HEK293T (cell line): Measurements from ENCODE around the gene MBD3L2.
A peak's percentile ranks its signal among the peaks of the same experiment; 100 is the strongest.
"Not testable (repeated sequence)": the region's sequence is repeated elsewhere in the genome, so short reads cannot be mapped to it uniquely, and the experiment has no call there.

Source experiments
- CTCF ChIA-PET: fragments of 350-600 bp; formaldehyde crosslinking; extraction: SDS; loops from one replicate; lab custom pipeline; 2021; ENCODE audit warnings: antibody characterized with exemption, inconsistent platforms; lab: Yijun Ruan, JAX
- POLR2A ChIA-PET: fragments of 350-600 bp; formaldehyde crosslinking; extraction: SDS; loops from one replicate; lab custom pipeline; 2020; ENCODE audit warnings: antibody characterized with exemption, inconsistent platforms; lab: Yijun Ruan, JAX
- DNase-seq: peaks from one replicate; pipeline ENCODE4 v3.0.0; 2012; ENCODE audit warnings: mixed read lengths; ENCODE audit errors: extremely low spot score
- ARNT ChIP-seq: fragments of 450-650 bp; IDR thresholded peaks from 2 replicates; pipeline ENCODE4 v1.6.1; 2017; ENCODE audit warnings: mild to moderate bottlenecking
- BHLHE40 ChIP-seq: fragments of 450-650 bp; IDR thresholded peaks from 2 replicates; pipeline ENCODE4 v1.6.1; 2016; ENCODE audit warnings: mild to moderate bottlenecking, moderate library complexity, borderline replicate concordance
- CTBP1 ChIP-seq: fragments of 450-650 bp; IDR thresholded peaks from 2 replicates; pipeline ENCODE4 v1.6.1; 2016; ENCODE audit warnings: borderline replicate concordance
- ELF4 ChIP-seq: fragments of 450-650 bp; IDR thresholded peaks from 2 replicates; pipeline ENCODE4 v1.6.1; 2017; ENCODE audit warnings: antibody characterized with exemption
- FOXA1 ChIP-seq: fragments of 450-650 bp; IDR thresholded peaks from 2 replicates; pipeline ENCODE4 v1.6.1; 2016; ENCODE audit warnings: mild to moderate bottlenecking
- FOXK2 ChIP-seq: fragments of 450-650 bp; IDR thresholded peaks from 2 replicates; pipeline ENCODE4 v1.6.1; 2016; ENCODE audit warnings: mild to moderate bottlenecking
- FOXM1 ChIP-seq: fragments of 450-650 bp; IDR thresholded peaks from 2 replicates; pipeline ENCODE4 v1.6.1; 2017; ENCODE audit warnings: mild to moderate bottlenecking, borderline replicate concordance
- HDGF ChIP-seq: fragments of 450-650 bp; IDR thresholded peaks from 2 replicates; pipeline ENCODE4 v1.6.1; 2017; ENCODE audit warnings: antibody characterized with exemption, borderline replicate concordance
- L3MBTL2 ChIP-seq: fragments of 450-650 bp; conservative IDR thresholded peaks from 2 replicates; pipeline ENCODE4 v1.6.1; 2016; ENCODE audit warnings: mild to moderate bottlenecking
- LEF1 ChIP-seq: fragments of 450-650 bp; IDR thresholded peaks from 2 replicates; pipeline ENCODE4 v1.6.1; 2017; ENCODE audit warnings: mild to moderate bottlenecking, borderline replicate concordance
- NFRKB ChIP-seq: fragments of 450-650 bp; IDR thresholded peaks from 2 replicates; pipeline ENCODE4 v1.6.1; 2016; ENCODE audit warnings: mild to moderate bottlenecking, moderate library complexity
- SP1 ChIP-seq: fragments of 450-650 bp; IDR thresholded peaks from 2 replicates; pipeline ENCODE4 v1.6.1; 2017
- SUZ12 ChIP-seq: fragments of 450-650 bp; IDR thresholded peaks from 2 replicates; pipeline ENCODE4 v1.6.1; 2016; ENCODE audit warnings: mild to moderate bottlenecking
- TARDBP ChIP-seq: fragments of 450-650 bp; IDR thresholded peaks from 2 replicates; pipeline ENCODE4 v1.6.1; 2016
- ZNF384 ChIP-seq: fragments of 450-650 bp; IDR thresholded peaks from 2 replicates; pipeline ENCODE4 v1.6.1; 2016
- TF ChIP-seq, protein P1 (sequence below): fragments of 450-650 bp; IDR thresholded peaks from 2 replicates; pipeline ENCODE4 v1.6.1; 2016

MBD3L2 gene

GRCh38 chr19:7056371-7056770 is 7.2 kb downstream of the MBD3L2 start:
- POLR2A ChIA-PET, CTCF ChIA-PET, DNase-seq: not testable (repeated sequence)

DNA sequence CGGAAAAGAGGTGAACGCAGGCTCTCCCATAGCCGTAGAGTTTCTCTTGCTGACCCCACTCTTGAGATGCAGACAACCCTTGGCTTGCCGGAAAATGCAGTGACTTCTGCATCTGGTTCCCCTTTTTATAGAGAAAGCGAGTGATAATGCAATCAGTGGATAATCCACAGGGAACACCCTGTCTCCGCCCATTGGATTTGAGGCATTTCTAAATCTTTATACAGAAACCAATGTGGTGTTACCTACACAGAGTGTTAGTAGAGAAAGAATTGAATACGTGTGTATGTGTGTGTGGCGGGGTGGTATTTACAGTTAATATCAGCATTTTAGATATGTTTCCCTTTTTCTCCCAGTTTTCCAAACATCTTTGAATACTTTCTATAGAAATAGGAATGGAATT is 9.5 kb downstream of the MBD3L2 start, which contains the start of gene MBD3L3:
MBD3L3 (minus strand) TSS at position 101 of the 400 bp plus-strand sequence; CDS start at position 30, 71 bp downstream.
- POLR2A ChIA-PET, CTCF ChIA-PET, DNase-seq: not testable (repeated sequence)

DNA sequence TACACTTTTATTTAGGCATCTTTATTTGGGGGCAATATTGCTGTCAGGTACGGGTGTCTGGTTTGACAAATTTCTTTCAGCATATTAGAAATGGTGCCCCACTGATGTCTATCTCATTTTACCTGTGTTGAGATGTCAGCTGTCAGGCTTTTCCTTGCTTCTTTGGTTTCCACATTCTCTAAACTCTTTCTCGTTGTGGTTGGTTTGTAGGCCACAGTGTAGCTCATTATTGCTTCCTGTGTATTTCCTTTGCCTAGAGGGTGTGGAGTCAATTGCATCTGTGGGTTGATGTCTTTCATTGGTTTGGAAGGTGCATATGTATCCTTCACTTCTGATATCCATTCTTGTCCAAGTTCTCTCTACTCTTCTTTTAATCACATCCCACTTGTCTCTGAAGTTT is 10.9 kb downstream of the MBD3L2 start:
- CTCF ChIA-PET, DNase-seq, POLR2A ChIA-PET: not testable (repeated sequence)

DNA sequence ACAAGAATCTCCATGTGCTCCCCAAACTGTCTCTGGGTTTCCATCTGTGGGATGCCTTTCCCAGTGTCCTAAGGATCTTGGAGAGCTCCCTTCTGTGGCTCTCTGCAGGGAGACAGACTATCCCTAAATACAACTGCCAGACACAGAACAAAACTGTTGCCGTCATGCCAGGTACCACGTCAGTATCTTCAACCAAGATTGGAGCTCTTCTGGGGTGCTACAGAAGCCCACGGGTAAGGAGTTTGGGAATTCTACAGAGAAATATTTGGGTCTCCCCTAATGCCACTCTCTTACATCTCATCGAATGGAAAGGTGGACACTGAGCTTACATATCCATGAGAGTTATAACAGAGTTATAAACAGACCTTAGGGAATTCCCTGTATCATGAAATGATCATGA is 14.2 kb downstream of the MBD3L2 start:
- no peak for DNase-seq
- CTCF ChIA-PET: no interaction called here
- TF ChIP-seq ELF4 (no peak), SUZ12 (no peak), ZNF384 (no peak), NFRKB (no peak), ARNT (no peak), HDGF (no peak), FOXK2 (no peak), TARDBP (no peak), FOXM1 (no peak)
- POLR2A ChIA-PET: interaction anchor here (1.0 kb wide), 1 partner anchor 36 kb away, joined by 4 read pairs; no protein-coding TSS in a partner anchor

DNA sequence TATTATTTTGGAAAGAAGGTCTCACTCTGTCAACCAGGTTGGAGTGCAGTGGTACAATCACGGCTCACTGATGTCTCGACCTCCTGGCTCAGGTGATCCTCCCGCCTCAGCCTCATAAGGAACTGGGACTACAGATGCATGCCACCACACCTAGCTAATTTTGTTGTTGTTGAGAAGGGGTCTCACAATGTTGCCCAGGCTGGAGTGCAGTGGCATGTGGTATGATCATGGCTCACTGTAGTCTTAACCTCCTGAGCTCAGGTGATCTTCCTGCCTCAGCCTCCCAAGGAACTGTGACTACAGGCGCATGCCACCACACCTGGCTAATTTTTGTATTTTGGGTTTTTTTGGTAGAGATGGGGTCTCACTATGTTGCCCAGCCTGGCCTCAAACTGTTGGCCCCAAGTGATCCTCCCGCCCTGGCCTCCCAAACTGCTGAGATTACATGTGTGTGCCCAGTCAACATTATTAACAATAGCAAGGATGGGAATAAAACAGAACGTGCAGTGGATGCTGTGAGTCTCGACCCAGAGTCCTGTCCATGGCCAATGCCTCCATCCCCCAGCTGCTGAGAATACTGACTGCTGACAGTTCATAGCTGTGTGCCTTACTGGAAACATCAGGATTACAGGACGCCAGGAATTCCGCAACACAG is 14.8 kb downstream of the MBD3L2 start:
- ChIA-PET POLR2A (interaction anchor here (1.0 kb wide), 1 partner anchor 36 kb away, joined by 4 read pairs; no protein-coding TSS in a partner anchor), CTCF (no interaction called here)
- TF ChIP-seq FOXM1 (no peak), LEF1 (no peak), ARNT (no peak), FOXK2 (no peak), SP1 (no peak), BHLHE40 (no peak)
- DNase-seq: no peak

GRCh38 chr19:7067122-7067521 is 18.0 kb downstream of the MBD3L2 start:
- CTCF ChIA-PET, POLR2A ChIA-PET, DNase-seq: not testable (repeated sequence)

DNA sequence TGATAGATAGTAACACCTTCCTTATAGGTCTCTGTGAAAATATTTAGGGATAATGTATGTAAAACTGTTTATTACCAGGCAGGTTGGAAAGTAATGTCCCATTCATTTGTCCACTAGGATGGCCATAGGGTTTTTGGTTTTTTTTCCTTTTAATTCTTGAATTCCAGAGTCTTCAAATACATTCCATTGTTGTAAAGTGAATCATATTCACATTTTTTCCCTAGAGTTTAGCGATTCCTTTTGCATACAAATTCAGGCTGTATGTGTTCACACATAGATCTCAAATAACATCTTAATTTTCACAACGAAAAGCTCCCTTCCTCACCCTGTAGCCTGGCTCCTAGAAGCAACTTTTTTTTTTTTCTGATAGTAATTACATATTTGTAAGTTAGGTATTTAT is 18.6 kb downstream of the MBD3L2 start:
- ChIA-PET POLR2A (interaction anchor here (3.4 kb wide), 1 partner anchor 32 kb away, joined by 31 read pairs; no protein-coding TSS in a partner anchor), CTCF (no interaction called here)
- no peak for DNase-seq
- no peak for TF ChIP-seq ZNF384
- no peak for TF ChIP-seq FOXA1
- TF ChIP-seq NFRKB: no peak
- TF ChIP-seq SUZ12: no peak
- TF ChIP-seq FOXM1: no peak
- no peak for TF ChIP-seq LEF1
- no peak for TF ChIP-seq TARDBP

GRCh38 chr19:7068599-7068998 is 19.5 kb downstream of the MBD3L2 start:
- ChIA-PET POLR2A (interaction anchor here (0.7 to 3.4 kb wide), 9 partner anchors 13 to 869 kb away, joined by 3 to 31 read pairs (median 3); partner anchors contain the start of genes MBD3L5 and MCOLN1), CTCF (no interaction called here)
- no peak for DNase-seq
- TF ChIP-seq FOXM1: no peak
- TF ChIP-seq TARDBP: no peak
- TF ChIP-seq SP1: no peak
- TF ChIP-seq, protein P1, sequence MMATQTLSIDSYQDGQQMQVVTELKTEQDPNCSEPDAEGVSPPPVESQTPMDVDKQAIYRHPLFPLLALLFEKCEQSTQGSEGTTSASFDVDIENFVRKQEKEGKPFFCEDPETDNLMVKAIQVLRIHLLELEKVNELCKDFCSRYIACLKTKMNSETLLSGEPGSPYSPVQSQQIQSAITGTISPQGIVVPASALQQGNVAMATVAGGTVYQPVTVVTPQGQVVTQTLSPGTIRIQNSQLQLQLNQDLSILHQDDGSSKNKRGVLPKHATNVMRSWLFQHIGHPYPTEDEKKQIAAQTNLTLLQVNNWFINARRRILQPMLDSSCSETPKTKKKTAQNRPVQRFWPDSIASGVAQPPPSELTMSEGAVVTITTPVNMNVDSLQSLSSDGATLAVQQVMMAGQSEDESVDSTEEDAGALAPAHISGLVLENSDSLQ: no peak
- no peak for TF ChIP-seq ARNT
- TF ChIP-seq NFRKB: no peak
- no peak for TF ChIP-seq ELF4
- no peak for TF ChIP-seq FOXA1
- TF ChIP-seq SUZ12: no peak
- no peak for TF ChIP-seq L3MBTL2
- TF ChIP-seq BHLHE40: no peak
- no peak for TF ChIP-seq ZNF384
- no peak for TF ChIP-seq HDGF
- TF ChIP-seq FOXK2: no peak
- TF ChIP-seq LEF1: no peak
- TF ChIP-seq CTBP1: no peak

DNA sequence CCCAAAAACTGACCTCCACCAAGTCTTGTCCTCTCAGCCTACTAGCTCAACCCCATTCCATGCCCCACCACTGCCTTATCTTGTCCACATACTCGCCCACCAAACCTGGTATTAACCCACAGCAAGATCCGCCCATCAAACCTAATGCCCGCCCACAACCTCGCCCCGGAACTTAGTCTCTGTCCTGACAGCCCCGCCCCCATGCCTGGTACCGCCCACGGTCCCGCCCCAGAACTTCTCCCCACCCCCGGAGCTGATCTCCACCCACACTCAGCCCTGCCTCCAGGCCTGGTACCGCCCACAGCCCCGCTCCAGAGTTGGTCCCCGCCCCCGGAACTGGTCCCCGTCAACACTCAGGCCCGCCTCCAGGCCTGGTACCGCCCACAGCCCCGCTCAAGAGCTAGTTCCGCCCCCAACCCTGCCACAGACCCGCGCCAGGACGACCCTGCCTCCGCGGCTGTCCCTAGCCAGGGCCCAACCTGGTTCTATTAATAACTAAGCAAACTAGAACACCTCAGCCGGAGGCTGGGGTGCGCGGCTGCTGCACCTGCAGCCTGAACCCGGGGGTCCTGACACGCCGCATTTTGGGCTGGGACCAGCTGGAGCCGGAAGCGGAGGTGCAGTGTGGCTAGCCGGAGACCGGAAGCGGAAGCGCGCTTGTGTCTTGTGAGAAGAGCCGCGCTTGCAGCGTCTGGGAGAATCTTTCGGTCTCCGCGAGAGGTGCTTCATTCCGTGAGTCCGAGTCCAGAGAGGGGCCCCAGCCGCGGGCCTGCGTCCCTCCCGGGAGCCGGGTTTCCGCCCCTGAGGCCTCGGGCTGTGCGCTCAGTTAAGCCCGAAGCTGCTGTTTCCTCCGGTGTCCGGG is 20.2 kb downstream of the MBD3L2 start, which contains the start of gene ZNF557:
ZNF557 (plus strand) TSS at position 662 of the 862 bp plus-strand sequence. CDS start 5,372 bp downstream, outside the sequence.
- DNase-seq: peak; percentile 93

More for the DNA sequence above, 20.2 kb downstream of the MBD3L2 start, which contains the start of gene ZNF557:
- TF ChIP-seq, protein P1: peak; percentile 87
- TF ChIP-seq ARNT (no peak), ELF4 (peak; percentile 79), L3MBTL2 (no peak), SUZ12 (no peak), BHLHE40 (no peak), FOXM1 (no peak), LEF1 (no peak), FOXK2 (no peak), FOXA1 (no peak), NFRKB (no peak), ZNF384 (no peak), HDGF (no peak)
- ChIA-PET POLR2A (interaction anchor here (0.7 to 3.4 kb wide), 11 partner anchors 12 to 870 kb away, joined by 3 to 31 read pairs (median 4); partner anchors contain the start of genes MBD3L5 and MCOLN1), CTCF (no interaction called here)
